Glutamatergic neuron (in vitro differentiated cells): ENCODE data around the gene DDX10. TPM values are rescaled to one million over a fixed set of nuclear protein-coding genes. Genes with fewer than 3 reads are reported as not detected.

ENCODE experiments used
- DNase-seq: peaks from one replicate; pipeline ENCODE4 v3.0.0; 2022
- H3K27ac Mint-ChIP-seq: one replicate; pipeline ENCODE4 v1.8.0; 2020; ENCODE audit warnings: mild to moderate bottlenecking, mixed read lengths, inconsistent platforms; ENCODE audit not compliant: unreplicated experiment
- H3K27me3 Mint-ChIP-seq: one replicate; pipeline ENCODE4 v1.8.0; 2020; ENCODE audit warnings: mild to moderate bottlenecking, moderate library complexity, mixed read lengths, inconsistent platforms; ENCODE audit not compliant: unreplicated experiment
- H3K36me3 Mint-ChIP-seq: one replicate; pipeline ENCODE4 v1.8.0; 2020; ENCODE audit warnings: mild to moderate bottlenecking, mixed read lengths, inconsistent platforms; ENCODE audit not compliant: unreplicated experiment
- H3K4me1 Mint-ChIP-seq: one replicate; pipeline ENCODE4 v1.8.0; 2020; ENCODE audit warnings: mild to moderate bottlenecking, low read depth, mixed read lengths, inconsistent platforms; ENCODE audit not compliant: unreplicated experiment
- H3K4me3 Mint-ChIP-seq: one replicate; pipeline ENCODE4 v1.8.0; 2020; ENCODE audit warnings: mild to moderate bottlenecking, mixed read lengths, inconsistent platforms; ENCODE audit not compliant: unreplicated experiment
- H3K9me3 Mint-ChIP-seq: one replicate; pipeline ENCODE4 v1.8.0; 2020; ENCODE audit warnings: mild to moderate bottlenecking, moderate library complexity, mixed read lengths, inconsistent platforms; ENCODE audit not compliant: unreplicated experiment
- CTCF ChIP-seq: fragments of 200-600 bp; sonication (generic); IDR thresholded peaks from one replicate; pipeline ENCODE4 v1.5.0; 2021; ENCODE audit not compliant: partially characterized antibody, unreplicated experiment
- total RNA-seq: library from RNA; stranded (reverse); fragmentation: NEBNext Ultra II Directional; extraction: Animal tissue kit (Norgen Biotek cat#: 25700); gene quantifications from one replicate; pipeline ENCODE4 v1.2.1, GENCODE V29; 2021; ENCODE audit not compliant: unreplicated experiment

Gene DDX10
- total RNA-seq, 1 donor from 2014 or later = 18.8 TPM

DNA sequence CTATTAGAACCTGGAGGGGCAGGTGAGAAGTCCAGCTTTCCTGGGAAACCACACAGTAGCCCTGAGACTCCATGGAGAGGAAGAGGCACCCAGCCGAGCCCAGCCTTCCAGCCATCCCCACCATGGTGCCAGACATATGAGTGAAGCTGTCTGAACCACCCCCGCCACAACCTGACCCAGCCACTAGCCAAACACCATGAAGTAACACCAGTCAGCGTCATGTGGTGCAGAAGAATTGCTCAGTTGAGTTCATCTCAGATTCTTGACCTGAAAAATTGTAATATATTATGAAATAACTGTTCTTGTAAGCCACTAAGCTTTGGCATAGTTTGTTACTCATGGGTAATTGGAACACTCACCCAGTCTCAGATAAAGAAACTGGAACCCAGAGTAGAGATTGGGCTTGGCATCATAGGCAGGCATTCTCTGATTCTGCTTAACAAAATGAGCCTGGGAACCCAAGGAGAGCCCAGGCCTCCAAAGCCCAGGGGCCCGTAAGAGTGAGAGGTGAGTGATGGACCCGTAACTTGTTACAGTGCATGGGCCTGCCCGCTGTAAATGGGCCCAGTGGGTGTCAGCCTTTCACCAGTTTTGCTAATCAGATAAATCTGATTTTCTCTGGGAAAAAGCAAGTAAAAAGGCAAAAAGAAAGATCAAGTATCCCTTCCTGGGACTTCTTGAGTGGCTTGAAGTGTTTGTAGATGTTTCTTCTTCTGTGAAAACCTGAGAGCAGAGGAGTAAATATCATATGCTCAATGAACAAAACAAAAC is 305.5 kb downstream of the DDX10 start:
- H3K4me3 Mint-ChIP-seq = no peak overlapping the region
- H3K27ac Mint-ChIP-seq = no peak overlapping the region
- peaks cover 5% of the 10 kb centered on the region for H3K36me3 Mint-ChIP-seq
- H3K9me3 Mint-ChIP-seq = peaks cover 1% of the 10 kb centered on the region
- H3K4me1 Mint-ChIP-seq = peaks cover 4% of the 10 kb centered on the region
- no peak for DNase-seq
- peaks cover 3% of the 10 kb centered on the region for H3K27me3 Mint-ChIP-seq
- TF ChIP-seq CTCF = no peak

- Mint-ChIP-seq H3K27ac (no peak overlapping the region), H3K4me3 (no peak overlapping the region), H3K4me1 (peaks cover 7% of the 10 kb centered on the region), H3K27me3 (no peaks in the 10 kb centered on the region), H3K9me3 (peaks cover 1% of the 10 kb centered on the region), H3K36me3 (no peaks in the 10 kb centered on the region)
- no peak for TF ChIP-seq CTCF
- no peak for DNase-seq
These were observed 308.7 kb downstream of the DDX10 start for GRCh38 chr11:108973402-108974162.

DNA sequence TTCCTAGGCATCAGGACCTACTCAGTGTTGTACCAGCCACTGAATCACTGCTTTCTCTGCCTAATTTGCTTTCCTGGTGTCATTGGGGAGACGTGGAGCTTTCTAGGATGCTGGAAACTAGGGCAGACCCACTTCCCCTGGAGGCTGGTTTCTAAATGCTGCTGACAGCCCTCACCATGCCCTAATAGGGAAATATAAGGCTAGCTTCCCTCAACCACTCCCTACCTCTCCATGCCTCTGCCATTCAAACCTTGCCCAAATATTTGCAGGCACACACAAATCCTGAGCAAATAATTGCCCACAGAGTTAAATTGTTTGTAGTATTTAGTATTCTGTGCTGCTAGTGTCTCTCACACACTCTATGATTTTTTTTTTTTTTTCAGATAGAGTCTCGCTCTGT is 310.2 kb downstream of the DDX10 start:
- DNase-seq = no peak
- H3K9me3 Mint-ChIP-seq = peaks cover 1% of the 10 kb centered on the region
- no peak for TF ChIP-seq CTCF
- peaks cover 4% of the 10 kb centered on the region for H3K4me1 Mint-ChIP-seq
- no peaks in the 10 kb centered on the region for H3K36me3 Mint-ChIP-seq
- peaks cover 1% of the 10 kb centered on the region for H3K27me3 Mint-ChIP-seq
- no peak overlapping the region for H3K27ac Mint-ChIP-seq
- no peak overlapping the region for H3K4me3 Mint-ChIP-seq

- Mint-ChIP-seq H3K27me3 (peaks cover 1% of the 10 kb centered on the region), H3K4me1 (peaks cover 4% of the 10 kb centered on the region), H3K36me3 (no peaks in the 10 kb centered on the region), H3K27ac (no peak overlapping the region), H3K9me3 (peaks cover 1% of the 10 kb centered on the region), H3K4me3 (no peak overlapping the region)
- no peak for TF ChIP-seq CTCF
- DNase-seq = no peak
These were observed 310.8 kb downstream of the DDX10 start for GRCh38 chr11:108975641-108976071.
